ENCODE results near the gene PLXDC2. TPM values are rescaled to one million over a fixed set of nuclear protein-coding genes. Genes with fewer than 3 reads are reported as not detected.
"Not testable (repeated sequence)": the region's sequence is repeated elsewhere in the genome, so short reads cannot be mapped to it uniquely, and the experiment has no call there.

The PLXDC2 gene
- total RNA-seq, 2 donors from 2014 or later: 19.5 to 26.4 TPM

- Histone ChIP-seq H3K36me3 (ENCODE audit: control insufficient read depth, insufficient read depth, low read length) (no peaks in the 10 kb centered on the region), H3K27ac (ENCODE audit: low read depth, low read length) (no peak overlapping the region), H3K9ac (ENCODE audit: extremely low read depth, low read length, poor library complexity, severe bottlenecking) (no peak overlapping the region), H3K4me3 (ENCODE audit: low read length) (no peak overlapping the region), H3K27me3 (ENCODE audit: control insufficient read depth, insufficient read depth, low read length, poor library complexity, severe bottlenecking) (no peaks in the 10 kb centered on the region), H3K9me3 (ENCODE audit: control insufficient read depth, low read length) (peaks cover 2% of the 10 kb centered on the region), H3K4me1 (ENCODE audit: control insufficient read depth, insufficient read depth, low read length) (no peaks in the 10 kb centered on the region)
- H3K9me3 Mint-ChIP-seq: peaks cover 8% of the 10 kb centered on the region
- no peaks in the 10 kb centered on the region for H3K27me3 Mint-ChIP-seq (ENCODE audit: insufficient read depth)
- peaks cover 17% of the 10 kb centered on the region for H3K4me1 Mint-ChIP-seq
- TF ChIP-seq, protein P1, sequence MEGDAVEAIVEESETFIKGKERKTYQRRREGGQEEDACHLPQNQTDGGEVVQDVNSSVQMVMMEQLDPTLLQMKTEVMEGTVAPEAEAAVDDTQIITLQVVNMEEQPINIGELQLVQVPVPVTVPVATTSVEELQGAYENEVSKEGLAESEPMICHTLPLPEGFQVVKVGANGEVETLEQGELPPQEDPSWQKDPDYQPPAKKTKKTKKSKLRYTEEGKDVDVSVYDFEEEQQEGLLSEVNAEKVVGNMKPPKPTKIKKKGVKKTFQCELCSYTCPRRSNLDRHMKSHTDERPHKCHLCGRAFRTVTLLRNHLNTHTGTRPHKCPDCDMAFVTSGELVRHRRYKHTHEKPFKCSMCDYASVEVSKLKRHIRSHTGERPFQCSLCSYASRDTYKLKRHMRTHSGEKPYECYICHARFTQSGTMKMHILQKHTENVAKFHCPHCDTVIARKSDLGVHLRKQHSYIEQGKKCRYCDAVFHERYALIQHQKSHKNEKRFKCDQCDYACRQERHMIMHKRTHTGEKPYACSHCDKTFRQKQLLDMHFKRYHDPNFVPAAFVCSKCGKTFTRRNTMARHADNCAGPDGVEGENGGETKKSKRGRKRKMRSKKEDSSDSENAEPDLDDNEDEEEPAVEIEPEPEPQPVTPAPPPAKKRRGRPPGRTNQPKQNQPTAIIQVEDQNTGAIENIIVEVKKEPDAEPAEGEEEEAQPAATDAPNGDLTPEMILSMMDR (conservative IDR thresholded peaks at IDR 0.05): no peak
- WGBS, 2 experiments (ENCODE audit: insufficient coverage in 1 of 2, insufficient read length in 1 of 2): 79 to 100% methylated on average over 1 to 3 of the region's 3 CpGs
- no peaks in the 10 kb centered on the region for H3K36me3 Mint-ChIP-seq (ENCODE audit: low read depth)
- no peak overlapping the region for H3K4me3 Mint-ChIP-seq
- no peak for DNase-seq
- H3K27ac Mint-ChIP-seq: no peak overlapping the region
Measured at GRCh38 chr10:19993714-19994315, 177.6 kb downstream of the PLXDC2 start.

GRCh38 chr10:19998482-19998881 lies 182.2 kb downstream of the PLXDC2 start:
- Mint-ChIP-seq H3K4me3 (peak overlapping the region; percentile 21), H3K4me1 (peaks cover 31% of the 10 kb centered on the region), H3K27me3 (ENCODE audit: insufficient read depth) (no peaks in the 10 kb centered on the region), H3K36me3 (ENCODE audit: low read depth) (peaks cover 10% of the 10 kb centered on the region), H3K27ac (peak overlapping the region; percentile 76), H3K9me3 (peaks cover 8% of the 10 kb centered on the region)
- Histone ChIP-seq H3K4me3 (ENCODE audit: low read length) (no peak overlapping the region), H3K4me1 (ENCODE audit: control insufficient read depth, insufficient read depth, low read length) (no peaks in the 10 kb centered on the region), H3K27me3 (ENCODE audit: control insufficient read depth, insufficient read depth, low read length, poor library complexity, severe bottlenecking) (no peaks in the 10 kb centered on the region), H3K9me3 (ENCODE audit: control insufficient read depth, low read length) (no peaks in the 10 kb centered on the region), H3K9ac (ENCODE audit: extremely low read depth, low read length, poor library complexity, severe bottlenecking) (no peak overlapping the region), H3K36me3 (ENCODE audit: control insufficient read depth, insufficient read depth, low read length) (no peaks in the 10 kb centered on the region), H3K27ac (ENCODE audit: low read depth, low read length) (no peak overlapping the region)
- TF ChIP-seq, protein P1 (conservative IDR thresholded peaks at IDR 0.05): no peak
- 72 to 94% methylated on average over 2 of the region's 2 CpGs for WGBS, 2 experiments (ENCODE audit: insufficient coverage in 1 of 2, insufficient read length in 1 of 2)
- DNase-seq: no peak

DNA sequence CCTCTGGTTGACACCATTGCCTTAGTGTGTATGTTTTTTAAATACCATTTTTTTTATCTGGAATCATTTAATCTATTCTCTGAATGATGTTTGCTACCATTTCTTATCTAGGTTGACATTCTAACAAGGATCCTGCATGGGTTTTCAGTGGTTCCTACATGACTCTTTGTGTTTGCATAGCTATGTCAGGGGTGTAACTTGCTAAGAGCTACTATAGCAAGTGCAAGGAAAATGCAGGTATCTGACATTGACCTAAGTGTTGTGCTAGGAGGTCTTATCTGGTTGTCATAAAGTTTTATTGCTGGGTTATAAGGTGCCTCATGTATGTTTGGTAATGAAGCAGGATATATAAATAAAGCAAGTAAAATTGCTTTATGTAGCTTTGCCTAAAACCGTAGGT lies 183.2 kb downstream of the PLXDC2 start:
- Mint-ChIP-seq H3K4me1 (peaks cover 31% of the 10 kb centered on the region), H3K27ac (no peak overlapping the region), H3K36me3 (ENCODE audit: low read depth) (peaks cover 15% of the 10 kb centered on the region), H3K4me3 (no peak overlapping the region), H3K9me3 (peaks cover 8% of the 10 kb centered on the region), H3K27me3 (ENCODE audit: insufficient read depth) (no peaks in the 10 kb centered on the region)
- no peak for DNase-seq
- no peaks in the 10 kb centered on the region for H3K36me3 ChIP-seq (ENCODE audit: control insufficient read depth, insufficient read depth, low read length)
- H3K27me3 ChIP-seq (ENCODE audit: control insufficient read depth, insufficient read depth, low read length, poor library complexity, severe bottlenecking): no peaks in the 10 kb centered on the region
- no peak overlapping the region for H3K4me3 ChIP-seq (ENCODE audit: low read length)
- no peaks in the 10 kb centered on the region for H3K4me1 ChIP-seq (ENCODE audit: control insufficient read depth, insufficient read depth, low read length)
- no peak overlapping the region for H3K9ac ChIP-seq (ENCODE audit: extremely low read depth, low read length, poor library complexity, severe bottlenecking)
- no peak overlapping the region for H3K27ac ChIP-seq (ENCODE audit: low read depth, low read length)
- no peaks in the 10 kb centered on the region for H3K9me3 ChIP-seq (ENCODE audit: control insufficient read depth, low read length)
- TF ChIP-seq, protein P1 (conservative IDR thresholded peaks at IDR 0.05): no peak
- 89% methylated on average over 1 of the region's 1 CpG for WGBS, 2 experiments (ENCODE audit: insufficient coverage in 1 of 2, insufficient read length in 1 of 2)

DNA sequence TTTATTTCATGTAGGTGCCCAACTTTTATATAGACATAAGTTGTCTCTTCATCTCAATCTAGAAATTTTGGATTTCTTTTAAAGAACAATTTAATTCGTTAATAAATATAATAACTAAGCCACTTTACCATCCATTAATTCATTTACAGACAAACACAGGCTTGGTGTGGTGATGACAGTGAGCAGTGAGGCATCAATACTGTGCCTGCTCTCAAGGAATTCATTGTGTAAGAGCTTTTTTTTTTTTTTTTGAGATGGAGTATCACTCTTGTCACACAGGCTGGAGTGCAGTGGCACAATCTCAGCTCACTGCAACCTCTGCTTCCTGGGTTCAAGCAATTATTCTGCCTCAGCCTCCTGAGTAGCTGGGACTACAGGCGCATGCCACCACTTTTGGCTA lies 185.8 kb downstream of the PLXDC2 start:
- H3K4me3 Mint-ChIP-seq: not testable (repeated sequence)

More for the DNA sequence above, 185.8 kb downstream of the PLXDC2 start:
- H3K4me3 ChIP-seq (ENCODE audit: low read length); H3K27me3 Mint-ChIP-seq (ENCODE audit: insufficient read depth); H3K27me3 ChIP-seq (ENCODE audit: control insufficient read depth, insufficient read depth, low read length, poor library complexity, severe bottlenecking); H3K36me3 ChIP-seq (ENCODE audit: control insufficient read depth, insufficient read depth, low read length); H3K9ac ChIP-seq (ENCODE audit: extremely low read depth, low read length, poor library complexity, severe bottlenecking); H3K4me1 ChIP-seq (ENCODE audit: control insufficient read depth, insufficient read depth, low read length); H3K27ac Mint-ChIP-seq; DNase-seq; H3K9me3 ChIP-seq (ENCODE audit: control insufficient read depth, low read length); H3K27ac ChIP-seq (ENCODE audit: low read depth, low read length); H3K9me3 Mint-ChIP-seq: not testable (repeated sequence)
- Mint-ChIP-seq H3K4me1 (peaks cover 50% of the 10 kb centered on the region), H3K36me3 (ENCODE audit: low read depth) (peaks cover 15% of the 10 kb centered on the region)
- WGBS, 2 experiments (ENCODE audit: insufficient coverage in 1 of 2, insufficient read length in 1 of 2): 100% methylated on average over 1 of the region's 2 CpGs; no CpG with 5 or more reads in 1 of the 2 experiments
